Occipital lobe (tissue), 2 donors: ENCODE results near the gene DCLK3. TPM values are rescaled to one million over a fixed set of nuclear protein-coding genes. Genes with fewer than 3 reads are reported as not detected.
A peak's percentile ranks its signal among the peaks of the same experiment; 100 is the strongest.

Source experiments
- DNase-seq: peaks from one replicate; lab custom pipeline; 2025; lab: John Stamatoyannopoulos, UW
- total RNA-seq: library from RNA; depleted of rRNA; stranded (reverse); fragments of >200 nt; gene quantifications from one replicate; pipeline ENCODE4 v1.2.3, GENCODE V29; 2014

Gene DCLK3, protein sequence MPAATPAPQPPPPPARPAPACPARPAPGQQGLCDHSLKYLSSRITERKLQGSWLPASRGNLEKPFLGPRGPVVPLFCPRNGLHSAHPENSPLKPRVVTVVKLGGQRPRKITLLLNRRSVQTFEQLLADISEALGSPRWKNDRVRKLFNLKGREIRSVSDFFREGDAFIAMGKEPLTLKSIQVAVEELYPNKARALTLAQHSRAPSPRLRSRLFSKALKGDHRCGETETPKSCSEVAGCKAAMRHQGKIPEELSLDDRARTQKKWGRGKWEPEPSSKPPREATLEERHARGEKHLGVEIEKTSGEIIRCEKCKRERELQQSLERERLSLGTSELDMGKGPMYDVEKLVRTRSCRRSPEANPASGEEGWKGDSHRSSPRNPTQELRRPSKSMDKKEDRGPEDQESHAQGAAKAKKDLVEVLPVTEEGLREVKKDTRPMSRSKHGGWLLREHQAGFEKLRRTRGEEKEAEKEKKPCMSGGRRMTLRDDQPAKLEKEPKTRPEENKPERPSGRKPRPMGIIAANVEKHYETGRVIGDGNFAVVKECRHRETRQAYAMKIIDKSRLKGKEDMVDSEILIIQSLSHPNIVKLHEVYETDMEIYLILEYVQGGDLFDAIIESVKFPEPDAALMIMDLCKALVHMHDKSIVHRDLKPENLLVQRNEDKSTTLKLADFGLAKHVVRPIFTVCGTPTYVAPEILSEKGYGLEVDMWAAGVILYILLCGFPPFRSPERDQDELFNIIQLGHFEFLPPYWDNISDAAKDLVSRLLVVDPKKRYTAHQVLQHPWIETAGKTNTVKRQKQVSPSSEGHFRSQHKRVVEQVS
- total RNA-seq, result 11.2 TPM

DNA sequence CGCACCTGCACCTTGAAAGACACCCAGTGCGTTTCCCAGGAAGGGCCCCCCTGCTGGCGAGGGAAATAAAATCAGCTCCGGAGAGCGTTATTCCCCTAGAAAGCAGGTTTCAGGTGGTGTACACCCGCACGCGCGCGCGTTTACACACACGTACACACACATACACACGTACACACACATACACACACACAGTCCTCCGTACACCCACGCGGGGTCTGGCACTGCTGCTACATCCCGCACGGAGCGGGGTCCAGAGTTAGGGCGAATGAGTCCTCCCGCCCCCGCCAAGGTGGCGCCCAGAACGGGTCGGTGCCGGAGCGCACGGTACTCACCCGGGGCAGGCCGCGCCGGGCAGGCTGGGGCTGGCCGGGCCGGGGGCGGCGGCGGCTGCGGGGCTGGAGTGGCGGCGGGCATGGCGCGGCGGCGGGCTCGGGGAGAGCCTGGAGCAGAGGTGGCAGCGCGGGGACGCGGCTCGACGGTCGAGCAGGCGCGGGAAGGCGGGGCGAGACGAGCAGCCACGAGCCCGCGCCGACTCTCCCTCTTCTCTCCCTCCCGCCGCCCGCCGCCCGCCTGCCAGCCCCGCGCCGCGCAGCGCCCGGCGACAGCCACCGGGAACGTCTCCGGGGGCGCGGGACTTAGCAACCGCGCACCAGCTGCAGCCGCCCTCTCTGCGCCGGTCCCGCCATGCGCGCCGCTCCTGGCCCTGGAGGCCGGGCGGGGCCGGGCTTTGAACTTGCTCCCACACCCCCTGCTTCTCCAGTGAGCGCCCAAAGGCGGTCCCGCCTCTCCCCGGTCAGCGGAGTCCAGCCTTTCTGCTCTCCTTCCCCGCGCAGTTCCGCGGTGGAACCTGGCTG, at the start of gene DCLK3:
DCLK3 (minus strand) TSS at position 704 of the 854 bp plus-strand sequence; CDS start at position 414, 290 bp downstream.
- DNase-seq, result peak; percentile 19

DNA sequence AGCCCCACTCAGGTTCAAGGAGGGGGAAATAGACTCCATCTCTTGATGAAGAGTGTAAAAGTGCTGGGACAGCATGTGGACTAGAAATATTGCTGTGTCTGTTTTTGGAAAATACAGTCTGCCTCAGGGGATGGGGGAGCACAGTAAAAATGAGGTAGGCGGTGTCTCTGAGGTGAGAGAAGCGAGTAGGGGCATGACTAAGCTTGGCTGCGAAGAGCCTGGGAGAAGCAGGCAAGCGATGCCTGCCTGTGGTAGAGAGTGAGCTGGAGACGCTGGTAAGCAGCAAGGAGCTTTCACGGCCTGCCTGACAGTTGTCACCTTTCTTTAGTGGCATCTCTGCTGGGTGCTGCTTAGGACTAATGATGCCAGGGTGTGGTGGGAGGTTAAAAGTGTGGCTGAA, 49.0 kb upstream of the DCLK3 start:
- DNase-seq, result peak; percentile 30

DNA sequence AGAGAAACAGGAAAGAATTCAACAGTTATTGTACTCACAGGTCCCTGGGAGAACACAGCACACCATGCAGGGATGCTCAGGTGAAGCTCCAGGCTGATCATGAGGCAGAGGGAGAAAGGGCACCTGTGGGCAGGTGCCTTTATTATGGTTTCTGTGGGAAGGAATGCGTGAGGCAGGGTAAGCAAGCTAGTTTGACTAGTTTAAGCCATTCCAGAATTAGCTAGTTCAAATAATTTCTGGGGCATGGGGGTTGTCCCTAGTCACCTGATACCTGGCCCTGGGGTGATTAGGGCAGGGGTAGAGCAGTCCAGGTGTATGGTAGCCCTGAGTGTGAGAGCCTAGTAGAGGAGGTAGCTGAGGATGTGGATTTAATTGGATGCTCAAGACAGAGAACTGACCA, 47.9 kb upstream of the DCLK3 start:
- no peak for DNase-seq

DNA sequence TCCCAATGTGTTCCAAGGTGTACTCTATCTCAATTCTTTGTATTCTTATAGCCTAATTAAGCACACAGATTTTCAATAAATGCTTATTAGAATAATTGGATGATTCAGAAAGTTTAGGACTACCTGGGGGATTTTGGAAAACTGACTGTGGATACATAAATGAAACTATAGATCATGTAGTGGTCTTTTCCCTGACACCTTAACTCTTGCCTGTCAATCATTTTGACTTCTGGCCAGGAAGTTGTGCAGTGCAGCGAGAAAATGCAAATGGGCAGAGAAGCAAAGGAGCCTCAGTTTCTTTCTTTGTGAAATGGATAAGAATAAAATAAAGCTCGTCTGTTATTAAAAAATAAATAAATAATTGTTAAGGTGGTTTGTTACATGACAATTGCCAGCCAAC, 47.4 kb upstream of the DCLK3 start:
- DNase-seq, result no peak

DNA sequence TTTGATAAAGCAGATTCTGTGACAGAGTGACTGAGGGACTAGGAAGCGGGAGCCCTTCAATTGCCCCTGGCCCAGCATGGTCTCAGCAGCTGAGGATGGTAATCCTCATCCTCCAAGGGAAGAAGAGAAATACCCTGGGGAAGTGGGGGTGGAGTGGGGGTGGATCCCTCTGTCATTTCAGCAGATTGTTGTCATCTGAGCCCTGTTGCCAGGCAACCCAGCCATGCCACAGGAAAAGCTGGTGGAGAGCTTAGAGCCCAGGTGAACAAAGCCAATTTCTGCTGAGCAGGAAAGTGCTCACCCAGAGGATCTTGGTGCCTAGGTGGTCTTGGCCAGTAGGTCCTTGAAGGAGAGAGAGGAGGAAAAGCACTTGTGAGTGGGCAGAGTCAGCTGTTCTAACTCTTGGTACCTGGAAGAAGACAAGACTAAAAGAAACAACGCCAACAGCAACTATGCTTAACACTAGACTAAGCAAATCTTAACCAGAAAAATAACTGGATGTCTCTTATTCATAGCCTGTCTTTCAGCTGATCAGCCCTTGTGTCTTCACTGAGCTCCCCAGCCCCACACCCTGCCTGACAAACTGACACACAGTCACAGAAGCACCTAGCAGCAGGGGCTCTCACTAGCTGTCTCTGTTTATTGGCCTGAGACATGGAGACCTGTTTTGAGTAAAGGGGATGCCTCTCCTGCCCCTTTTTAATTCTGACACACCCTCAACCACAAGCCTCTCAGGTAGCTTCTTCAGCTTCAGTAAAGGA, 40.1 kb upstream of the DCLK3 start:
- DNase-seq, result no peak

DNA sequence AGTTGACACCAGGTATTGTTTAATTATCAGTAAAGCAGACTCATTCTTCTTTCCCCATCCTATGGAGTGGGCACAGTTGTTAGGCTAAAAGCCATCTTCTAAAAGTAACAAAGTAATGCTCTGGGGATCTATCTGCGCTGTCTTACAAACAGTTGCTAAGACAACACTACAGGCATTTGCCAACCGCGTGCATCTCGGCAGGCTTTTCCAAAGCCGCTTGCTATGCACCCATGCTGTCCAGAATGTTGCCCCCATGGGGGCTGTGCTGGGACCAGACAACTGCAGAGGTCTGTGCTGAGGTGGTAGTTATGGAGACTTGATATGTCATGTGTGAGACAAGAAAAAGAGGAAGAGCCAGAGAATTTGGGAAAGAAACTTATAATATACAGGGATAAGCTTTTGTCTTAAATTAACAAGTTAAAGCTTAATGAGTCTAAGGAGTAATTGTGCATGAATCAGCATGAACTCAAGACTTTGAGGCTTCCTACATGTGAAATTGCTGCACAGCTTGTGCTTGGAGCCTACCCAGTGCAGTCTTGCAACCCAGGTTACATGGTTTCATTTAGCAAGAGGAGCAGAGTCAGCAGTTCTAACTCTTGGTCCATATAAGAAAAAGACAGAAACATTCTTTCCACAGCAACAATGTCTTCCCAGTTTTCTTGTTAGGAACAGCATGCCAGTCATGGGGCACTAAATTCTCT, 38.9 kb upstream of the DCLK3 start:
- DNase-seq, result no peak

DNA sequence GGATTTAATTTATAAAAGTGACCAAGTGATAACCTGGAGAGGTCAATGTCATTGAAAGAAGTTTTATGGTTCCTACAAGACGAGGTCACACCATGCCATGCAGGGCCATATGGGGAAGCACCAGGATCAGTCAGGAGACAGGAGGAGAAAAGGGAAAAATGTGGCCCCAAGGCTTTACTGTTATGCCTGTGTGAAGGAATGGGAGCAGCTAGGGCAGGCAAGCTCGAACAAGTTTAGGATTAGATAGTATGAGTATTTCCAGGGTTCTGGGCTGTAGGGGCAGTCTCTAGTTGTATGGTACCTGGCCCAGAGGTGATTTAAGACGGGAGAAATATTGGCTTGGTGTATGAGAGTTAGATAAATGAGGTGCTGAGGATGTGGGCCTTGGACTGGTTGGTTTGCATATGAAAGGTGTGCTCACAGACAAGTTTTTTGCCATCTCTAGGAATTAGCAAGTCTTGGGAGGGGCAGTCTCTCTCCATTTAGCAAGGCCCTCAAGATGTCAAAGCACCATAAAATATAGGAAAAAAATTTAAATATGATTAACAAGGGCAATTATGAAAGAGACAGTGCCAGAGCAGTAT, 36.3 kb upstream of the DCLK3 start:
- no peak for DNase-seq

DNA sequence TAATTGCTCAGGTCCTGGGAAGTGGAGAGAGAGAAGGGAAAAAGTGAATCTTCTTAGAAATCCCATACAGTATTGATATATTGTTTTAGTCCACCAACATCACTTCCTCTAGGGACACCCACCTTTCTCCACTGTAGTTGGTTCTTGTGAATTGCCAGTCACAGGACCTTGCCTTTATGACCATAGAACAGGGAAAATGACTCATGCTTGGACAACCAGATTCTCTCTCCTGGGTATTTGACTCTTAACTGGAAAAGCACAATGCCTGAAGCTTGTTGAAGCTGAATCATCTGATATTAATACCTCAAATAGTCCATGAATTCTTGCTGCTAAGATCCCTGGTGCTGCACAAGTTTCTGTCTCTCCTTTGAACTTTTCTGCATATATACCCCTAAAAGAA, 32.5 kb upstream of the DCLK3 start:
- no peak for DNase-seq

DNA sequence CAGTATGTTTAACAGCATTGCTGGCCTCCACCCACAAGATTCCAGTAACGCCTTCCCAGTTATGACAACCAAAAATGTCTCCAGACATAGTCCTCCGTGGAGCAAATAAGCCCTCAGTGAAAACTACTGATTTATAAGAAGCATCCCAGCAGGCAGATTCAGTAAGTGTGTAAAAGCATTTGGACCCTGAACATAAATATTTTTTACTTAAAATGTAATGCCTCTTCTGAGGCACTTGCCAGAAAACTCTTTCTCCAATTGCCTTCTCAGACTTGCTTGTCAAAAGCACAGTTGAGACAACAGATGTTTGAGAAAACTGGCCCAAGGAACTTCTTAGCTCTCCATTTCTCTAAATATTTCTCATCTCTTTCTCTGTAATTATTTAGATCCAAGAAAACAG, 31.8 kb upstream of the DCLK3 start:
- DNase-seq, result no peak

DNA sequence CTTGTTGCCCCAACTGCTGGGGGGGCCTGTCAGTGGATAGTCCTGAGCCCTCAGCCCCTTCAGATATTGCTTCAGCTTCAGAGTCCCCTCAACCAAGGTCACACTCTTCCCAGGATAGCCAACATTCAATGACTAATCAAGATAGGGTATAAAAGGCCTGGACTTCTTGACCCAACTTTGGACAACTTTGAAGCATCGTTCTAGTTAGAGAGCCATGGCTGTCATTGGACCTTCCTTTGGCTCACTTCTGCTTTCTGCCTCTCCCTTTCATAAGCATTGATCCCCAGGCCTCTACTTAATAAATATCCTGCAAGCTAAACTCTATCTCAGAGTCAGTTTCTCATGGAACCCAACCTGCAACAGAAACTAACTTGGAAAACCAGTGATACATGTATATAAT, 31.3 kb upstream of the DCLK3 start:
- DNase-seq, result no peak

DNA sequence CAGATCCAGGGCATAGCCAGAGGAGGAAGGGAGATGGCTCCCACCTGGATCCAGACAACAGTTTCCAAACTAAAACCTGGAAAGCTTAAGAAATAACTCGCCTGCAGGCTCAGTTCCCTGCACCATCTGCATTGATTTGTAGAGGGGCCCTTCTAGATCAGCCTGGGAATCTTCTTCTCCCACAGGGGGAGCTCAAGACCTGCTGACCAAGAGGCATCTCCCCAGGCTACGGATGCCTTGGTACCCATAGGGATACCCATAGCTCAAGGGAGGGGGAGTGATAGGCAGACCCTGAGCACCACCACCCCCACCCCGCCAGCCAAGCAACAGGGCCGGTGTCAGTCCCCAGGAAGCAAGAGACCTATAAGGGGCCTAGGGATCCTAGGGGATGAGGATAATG, 28.0 kb upstream of the DCLK3 start:
- DNase-seq, result no peak

DNA sequence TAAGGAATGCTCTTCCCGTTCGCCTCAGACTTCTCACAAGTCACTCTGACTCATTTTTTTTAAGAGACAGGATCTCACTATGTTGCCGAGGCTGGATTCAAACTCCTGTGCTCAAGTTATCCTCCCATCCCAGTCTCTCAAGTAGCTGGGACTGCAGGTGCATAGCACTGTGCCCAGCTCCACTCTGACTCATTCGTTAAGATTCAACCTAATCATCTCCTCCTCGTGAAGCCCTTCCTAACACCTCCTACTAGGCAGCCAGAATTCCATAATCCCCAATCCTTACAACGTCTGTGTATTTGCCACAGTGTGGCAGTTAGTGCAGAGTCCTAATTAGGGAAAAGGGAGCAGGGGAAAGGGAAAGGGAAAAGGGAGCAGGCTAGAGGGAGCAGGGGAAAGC, 26.4 kb upstream of the DCLK3 start:
- no peak for DNase-seq

DNA sequence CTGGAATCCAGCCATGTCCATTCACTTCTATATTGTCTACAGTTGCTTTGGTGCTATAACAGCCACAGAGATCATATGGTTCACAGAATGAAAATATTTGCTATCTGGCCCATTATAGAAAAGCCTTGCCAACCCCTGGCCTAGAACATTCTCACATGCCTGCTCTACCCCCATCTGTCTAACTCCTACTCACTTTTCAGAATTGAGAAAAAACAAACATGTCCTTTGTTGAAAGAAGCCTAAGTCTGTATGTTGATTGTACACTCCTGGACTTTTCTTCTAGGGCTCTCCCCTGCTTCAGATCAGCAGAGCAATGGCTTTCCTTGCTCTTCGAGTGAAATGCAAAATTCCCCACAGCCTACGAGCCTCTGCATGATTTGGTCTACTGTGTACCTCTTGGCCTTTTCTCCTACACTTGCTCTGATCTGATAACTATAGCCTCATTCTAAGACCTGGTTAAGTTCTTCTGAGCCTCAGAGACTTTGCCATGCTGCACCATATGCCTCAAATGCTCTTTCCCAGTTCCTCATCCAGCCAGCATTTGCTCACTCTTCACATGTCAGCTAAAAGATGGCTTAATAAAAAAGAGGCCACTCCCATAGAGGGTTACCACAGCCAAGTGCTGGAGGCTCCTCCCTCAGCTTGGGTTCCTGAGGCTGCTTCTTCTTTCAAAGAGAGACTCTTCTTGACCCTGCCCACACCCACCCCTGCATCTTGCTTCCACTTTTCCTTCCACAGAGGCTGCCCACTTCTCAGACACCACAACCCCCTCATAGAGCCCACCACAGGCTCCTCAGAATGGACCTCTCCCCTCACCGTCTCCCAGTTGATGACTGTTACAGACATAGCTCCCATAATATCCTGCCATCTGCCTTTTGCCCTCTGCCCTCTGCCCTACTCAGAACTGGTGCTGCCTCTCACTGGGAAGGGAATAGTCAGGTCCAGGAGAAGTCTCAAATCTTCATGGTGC, 22.9 kb upstream of the DCLK3 start:
- no peak for DNase-seq

DNA sequence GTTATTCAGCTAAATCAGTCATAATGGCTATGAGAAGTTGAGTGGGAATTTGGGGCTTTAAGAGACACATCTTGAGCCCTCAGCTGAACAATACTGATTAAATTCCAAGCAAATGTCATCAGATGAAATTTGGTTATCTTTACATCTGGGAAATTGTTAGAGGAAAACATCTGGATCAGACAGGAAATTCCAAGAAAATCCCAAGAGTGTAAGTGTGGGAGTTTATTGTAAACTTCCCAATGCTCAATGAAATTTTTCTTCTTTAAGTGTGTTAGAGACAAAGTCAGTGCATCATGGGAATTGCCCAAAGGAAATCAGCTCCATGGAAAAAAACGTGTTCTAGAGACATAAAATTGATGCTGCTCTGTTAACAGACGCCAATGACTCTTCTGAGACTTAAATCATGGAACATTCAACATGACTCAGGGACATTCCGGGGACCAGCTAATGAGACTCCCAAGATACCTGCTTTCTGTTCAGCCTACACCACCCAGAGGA, 19.8 kb upstream of the DCLK3 start:
- DNase-seq, result no peak

DNA sequence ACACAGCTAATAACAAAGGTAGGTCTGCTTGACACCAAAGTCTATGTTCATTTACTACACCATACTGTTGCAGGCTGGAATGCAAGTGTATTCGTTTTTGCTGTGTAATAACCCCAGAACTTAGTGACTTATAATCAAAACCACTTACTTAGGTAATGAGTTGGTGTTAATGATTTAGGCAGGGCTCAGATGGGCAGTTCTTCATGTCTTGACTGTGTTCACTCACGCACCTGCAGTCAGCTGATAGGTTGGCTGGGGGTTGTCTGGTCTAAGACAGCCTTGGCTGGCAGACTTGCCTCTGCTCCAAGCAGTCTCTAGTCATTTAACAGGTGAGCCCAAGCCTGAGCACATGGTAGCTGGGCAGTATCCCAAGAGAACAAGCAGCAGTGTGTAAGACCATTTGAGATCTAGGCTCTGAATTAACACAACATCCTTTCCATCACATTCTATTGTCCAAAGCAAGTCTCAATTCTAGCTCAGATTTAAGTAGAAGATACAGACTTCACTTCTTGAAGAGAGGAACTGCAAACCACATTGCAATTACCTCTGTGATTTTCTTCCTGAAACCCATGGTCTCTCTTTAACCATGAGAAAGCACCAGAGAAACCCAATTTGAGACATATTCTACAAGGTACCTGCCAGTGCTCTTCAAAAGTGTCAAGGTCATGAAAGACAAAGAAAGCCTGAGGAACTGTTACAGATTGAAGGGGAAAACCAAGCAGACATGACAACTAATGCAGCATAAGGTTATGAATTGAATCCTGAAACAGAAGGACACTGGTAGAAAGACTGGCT, 13.3 kb upstream of the DCLK3 start:
- no peak for DNase-seq

DNA sequence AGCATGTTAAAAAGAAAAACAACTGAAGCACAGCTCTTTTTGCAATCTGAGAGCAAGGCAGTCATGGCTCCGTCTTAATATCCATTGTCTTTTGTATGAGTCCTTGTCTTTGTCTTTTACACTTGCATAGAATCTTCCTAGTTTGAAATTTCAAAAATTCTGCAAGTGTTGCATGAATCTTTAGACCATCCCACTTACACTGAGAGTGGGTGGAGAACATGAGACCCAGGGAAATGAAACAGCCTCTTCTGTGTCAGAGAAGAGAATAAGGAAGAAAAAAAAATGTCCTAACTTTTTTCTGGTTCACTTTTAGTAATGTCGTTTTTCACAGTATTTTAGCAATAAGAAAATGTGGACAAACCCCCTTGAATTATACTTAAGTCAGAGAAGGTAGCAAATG, 12.1 kb upstream of the DCLK3 start:
- no peak for DNase-seq

DNA sequence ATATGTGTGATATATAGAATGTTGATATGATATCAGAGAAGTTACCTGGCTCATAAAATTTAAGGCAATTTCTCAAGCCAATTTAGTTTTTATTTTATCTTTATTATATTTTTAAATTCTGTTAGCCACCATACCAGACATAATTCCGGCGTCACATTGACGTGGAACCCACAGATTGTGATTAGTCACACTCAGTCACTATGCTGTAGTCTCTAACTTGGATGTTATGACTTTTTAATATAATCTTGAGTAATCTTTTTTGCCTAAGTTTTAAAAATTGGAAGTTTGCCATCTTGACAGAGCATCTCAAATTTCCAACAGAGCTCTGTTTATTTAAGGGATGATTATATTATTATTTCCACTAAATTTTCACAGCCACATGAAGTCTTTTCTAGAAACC, 9.7 kb upstream of the DCLK3 start:
- DNase-seq, result no peak

DNA sequence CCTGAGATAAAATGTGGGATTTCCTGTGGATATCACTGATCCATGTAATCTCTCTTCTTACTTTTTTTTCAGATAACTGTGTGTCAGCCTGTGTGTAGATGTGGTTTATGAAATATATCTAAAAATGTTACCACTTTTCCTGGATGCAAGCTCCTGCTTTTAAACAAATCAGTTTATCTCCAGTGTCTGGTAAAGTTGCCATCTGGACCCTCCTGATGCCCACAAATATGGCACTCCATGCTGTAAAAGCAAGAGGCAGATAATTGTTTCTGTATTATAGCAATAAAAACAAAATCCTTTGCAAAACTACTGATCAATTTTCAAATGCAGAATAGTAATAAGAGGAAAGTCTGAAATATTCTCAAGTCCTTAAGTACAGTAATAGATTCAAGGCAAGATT, 7.6 kb upstream of the DCLK3 start:
- DNase-seq, result no peak
